Esophagus muscularis mucosa (tissue), 4 donors: ENCODE data around the gene HAPSTR1. TPM values are rescaled to one million over a fixed set of nuclear protein-coding genes. Genes with fewer than 3 reads are reported as not detected.
A peak's percentile ranks its signal among the peaks of the same experiment; 100 is the strongest.

Experiments used
- DNase-seq: peaks from one replicate; pipeline ENCODE4 v3.0.0-alpha.2; 2017; ENCODE audit errors: extremely low spot score
- H3K27ac ChIP-seq, 4 donors: fragments of 200-600 bp; sonication (generic); replicated peaks in 1 of 4; 1 replicate in 3 of 4; 2 replicates in 1 of 4; pipeline ENCODE4 v1.5.1; 2016 to 2019; ENCODE audit warnings: mild to moderate bottlenecking in 1 of 4
- H3K27me3 ChIP-seq, 4 donors: fragments of 200-600 bp; sonication (generic); one replicate each; pipeline versions ENCODE4 v1.5.1 to v1.6.0; 2016 to 2019
- H3K36me3 ChIP-seq, 4 donors: fragments of 200-600 bp; sonication (generic); one replicate each; pipeline ENCODE4 v1.5.1; 2016 to 2019
- H3K4me1 ChIP-seq, 4 donors: fragments of 200-600 bp; sonication (generic); one replicate each; pipeline ENCODE4 v1.5.1; 2016 to 2019
- H3K4me3 ChIP-seq, 4 donors: fragments of 200-600 bp; sonication (generic); 1 replicate in 2 of 4; 2 replicates in 2 of 4; pipeline ENCODE4 v1.5.1; 2016 to 2019; ENCODE audit warnings: mild to moderate bottlenecking in 4 of 4, moderate library complexity in 1 of 4
- H3K9me3 ChIP-seq, 4 donors: fragments of 200-600 bp; sonication (generic); 1 replicate in 3 of 4; 2 replicates in 1 of 4; pipeline ENCODE4 v1.5.1; 2016 to 2019
- CTCF ChIP-seq, 3 experiments: fragments of 200-600 bp in 2 of 3; fragments of 450-650 bp in 1 of 3; sonication (generic) in 2 of 3; IDR thresholded peaks; one replicate each; pipeline ENCODE4 v1.5.1; 2017 to 2019; ENCODE audit warnings: antibody characterized with exemption in 3 of 3, mild to moderate bottlenecking in 2 of 3, moderate library complexity in 1 of 3
- EP300 ChIP-seq: sonication (generic); formaldehyde crosslinking; IDR thresholded peaks from one replicate; pipeline ENCODE4 v1.6.1; 2017; ENCODE audit warnings: antibody characterized with exemption
- POLR2A ChIP-seq: fragments of 450-650 bp; IDR thresholded peaks from one replicate; pipeline ENCODE4 v1.6.1; 2017; ENCODE audit warnings: antibody characterized with exemption, moderate library complexity, mild to moderate bottlenecking, low read depth
- POLR2AphosphoS5 ChIP-seq, 2 donors: sonication (generic); formaldehyde crosslinking; IDR thresholded peaks; one replicate each; pipeline ENCODE4 v1.6.1; 2017; ENCODE audit warnings: antibody characterized with exemption in 2 of 2
- WGBS: methylation state at CpG from one replicate; pipeline ENCODE4 v1.1.5; 2018; 5-methylcytosine and 5-hydroxymethylcytosine counted together
- intact Hi-C: fragments of 100-400 bp; cut with DNase I; formaldehyde crosslinking; loops from one replicate; pipeline ENCODE4 v1.15.1; 2023
- total RNA-seq, 4 donors: library from RNA; depleted of rRNA; stranded (reverse); fragments of >200 nt; gene quantifications; one replicate each; pipeline versions ENCODE4 v1.1.0 to v1.2.1, GENCODE V29; 2016

The HAPSTR1 gene
- total RNA-seq, 4 donors from 2014 or later, result 51.7 to 65.2 (median 57.1) TPM

DNA sequence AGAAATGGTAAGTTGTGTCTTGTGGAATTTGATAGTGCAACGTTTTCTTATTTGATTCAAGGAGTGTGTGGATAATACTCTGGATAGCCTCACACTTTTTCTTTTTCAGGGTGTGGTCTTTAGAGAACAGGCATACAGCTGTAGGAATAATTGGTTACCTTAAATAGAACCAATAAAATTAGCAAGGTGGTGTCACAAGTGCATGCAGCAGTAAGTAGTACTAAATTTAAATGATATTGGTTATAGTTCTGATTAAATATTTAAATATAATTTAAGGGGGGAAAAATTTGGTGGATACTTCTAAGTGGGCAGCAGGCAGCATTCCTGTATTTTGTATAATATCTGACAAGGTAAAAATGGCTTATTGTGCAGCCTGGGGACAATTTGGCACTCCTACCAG lies 3.7 kb downstream of the HAPSTR1 start:
- H3K4me1 ChIP-seq, result peaks cover 74 to 81% (median 79%) of the 10 kb centered on the region in 4 donors
- TF ChIP-seq POLR2A, result no peak
- no peak for TF ChIP-seq POLR2AphosphoS5 (IDR thresholded peaks at IDR 0.05)
- TF ChIP-seq EP300, result no peak
- no peak for TF ChIP-seq CTCF (IDR thresholded peaks at IDR 0.05)
- no peak for DNase-seq
- intact Hi-C loops, result no loop called here
- H3K27ac ChIP-seq, result peak overlapping the region in 1 of 4 donors; percentile 100
- H3K27me3 ChIP-seq, result no peaks in the 10 kb centered on the region
- H3K36me3 ChIP-seq, result peaks cover 3 to 27% (median 14%) of the 10 kb centered on the region in 4 donors
- H3K9me3 ChIP-seq, result no peaks in the 10 kb centered on the region
- H3K4me3 ChIP-seq, result peak overlapping the region; percentile 75 to 100 (median 97)
- 4% methylated on average over 1 of the region's 1 CpG for WGBS

DNA sequence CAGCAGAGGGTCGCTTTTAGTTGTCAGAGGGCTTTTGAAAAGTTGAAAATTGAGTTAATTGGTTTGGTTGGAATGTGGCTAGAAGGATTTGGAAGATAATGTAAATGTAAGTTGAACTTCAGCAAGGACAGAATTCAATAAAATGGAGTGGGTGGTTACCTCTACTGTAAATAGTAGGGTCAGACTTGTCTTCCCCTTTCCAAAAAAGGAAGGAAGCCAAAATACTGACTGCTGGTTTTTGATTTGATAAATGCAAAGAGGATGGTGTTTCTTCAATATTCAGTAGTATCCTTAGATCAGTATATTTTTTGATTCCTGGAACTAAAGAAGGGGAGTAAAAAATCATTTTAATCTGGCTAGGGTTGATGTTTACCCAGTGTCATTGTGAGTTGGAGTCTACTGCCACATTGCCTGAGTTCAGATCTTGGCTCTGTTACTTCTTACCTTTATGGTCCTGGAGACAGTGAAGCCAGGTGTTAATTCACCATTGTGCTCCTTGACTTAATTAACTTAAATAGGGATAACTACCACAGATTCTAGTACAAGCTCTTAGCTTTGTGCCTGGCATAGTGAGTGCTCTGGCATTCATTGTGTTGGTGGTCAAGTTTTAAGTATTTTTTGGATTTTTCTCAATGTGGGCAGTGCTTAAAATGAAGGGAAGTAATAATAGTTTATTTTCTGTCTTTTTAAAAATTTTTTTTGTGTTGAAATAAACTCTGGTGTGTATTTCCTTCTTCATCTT lies 4.4 kb downstream of the HAPSTR1 start:
- Histone ChIP-seq H3K36me3 (peaks cover 3 to 27% (median 17%) of the 10 kb centered on the region in 4 donors), H3K9me3 (no peaks in the 10 kb centered on the region), H3K27me3 (no peaks in the 10 kb centered on the region), H3K4me3 (peak overlapping the region in 3 of 4 donors; percentile 15 to 100 (median 75)), H3K27ac (no peak overlapping the region), H3K4me1 (peaks cover 75 to 81% (median 80%) of the 10 kb centered on the region in 4 donors)
- WGBS, result 72% methylated on average over 1 of the region's 1 CpG
- no peak for DNase-seq
- intact Hi-C loops, result no loop called here
- TF ChIP-seq POLR2AphosphoS5 (IDR thresholded peaks at IDR 0.05) (no peak), POLR2A (no peak), EP300 (no peak), CTCF (IDR thresholded peaks at IDR 0.05) (no peak)

GRCh38 chr16:9096416-9096952 lies 5.0 kb downstream of the HAPSTR1 start:
- no peaks in the 10 kb centered on the region for H3K9me3 ChIP-seq
- WGBS, result 78% methylated on average over 2 of the region's 2 CpGs
- H3K27me3 ChIP-seq, result no peaks in the 10 kb centered on the region
- H3K4me1 ChIP-seq, result peaks cover 82 to 88% (median 85%) of the 10 kb centered on the region in 4 donors
- DNase-seq, result no peak
- peaks cover 3 to 27% (median 17%) of the 10 kb centered on the region in 4 donors for H3K36me3 ChIP-seq
- TF ChIP-seq EP300 (no peak), CTCF (IDR thresholded peaks at IDR 0.05) (no peak), POLR2A (no peak), POLR2AphosphoS5 (IDR thresholded peaks at IDR 0.05) (no peak)
- no peak overlapping the region for H3K27ac ChIP-seq
- intact Hi-C loops, result no loop called here
- H3K4me3 ChIP-seq, result no peak overlapping the region

DNA sequence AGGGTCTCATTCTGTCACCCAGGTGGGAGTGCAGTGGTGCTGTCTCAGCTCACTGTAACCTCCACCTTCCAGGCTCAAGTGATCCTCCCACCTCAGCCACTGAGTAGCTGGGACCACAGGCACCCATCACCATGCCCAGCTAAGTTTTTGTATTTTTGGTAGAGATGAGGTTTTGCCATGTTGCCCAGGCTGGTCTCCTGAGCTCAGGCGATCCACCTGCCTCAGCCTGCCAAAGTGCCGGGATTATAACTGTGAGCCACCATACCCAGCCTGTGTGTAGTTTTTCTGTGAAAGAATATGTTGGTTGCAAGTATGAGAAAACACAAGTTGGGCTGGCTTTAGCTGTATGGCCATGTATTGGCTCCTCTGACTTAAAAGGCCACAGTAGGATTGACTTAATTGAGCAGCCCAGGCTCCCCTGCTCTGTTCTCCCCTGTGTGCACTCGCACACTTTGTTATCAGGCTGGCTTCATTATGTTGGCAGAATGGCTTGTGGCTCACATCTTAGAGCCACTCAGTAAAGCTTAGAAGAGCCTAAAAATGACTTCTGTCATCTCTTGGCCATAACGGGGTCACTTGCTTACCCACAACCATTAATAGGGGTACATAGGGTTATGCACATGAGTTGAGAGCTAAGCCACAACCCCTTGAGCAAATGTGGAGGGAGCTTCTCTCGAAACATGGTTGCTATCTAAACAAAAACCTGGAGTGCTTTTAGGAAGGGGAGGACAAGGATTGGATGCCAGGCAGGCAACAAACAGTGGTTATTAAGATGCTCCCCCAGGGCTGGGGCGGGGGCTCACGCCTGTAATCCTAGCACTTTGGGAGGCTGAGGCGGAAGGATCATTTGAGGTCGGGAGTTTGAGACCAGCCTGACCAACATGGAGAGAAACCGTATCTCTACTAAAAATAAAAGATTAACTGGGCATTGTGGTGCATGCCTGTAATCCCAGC lies 6.1 kb downstream of the HAPSTR1 start:
- no peak for DNase-seq
- Histone ChIP-seq H3K27me3 (no peaks in the 10 kb centered on the region), H3K4me1 (peaks cover 92 to 98% (median 96%) of the 10 kb centered on the region in 4 donors), H3K9me3 (no peaks in the 10 kb centered on the region), H3K27ac (peak overlapping the region in 2 of 4 donors; percentile 13 to 54), H3K4me3 (peak overlapping the region in 1 of 4 donors; percentile 0), H3K36me3 (peaks cover 3 to 27% (median 17%) of the 10 kb centered on the region in 4 donors)
- intact Hi-C loops, result no loop called here
- no peak for TF ChIP-seq POLR2AphosphoS5 (IDR thresholded peaks at IDR 0.05)
- no peak for TF ChIP-seq POLR2A
- TF ChIP-seq EP300, result no peak
- no peak for TF ChIP-seq CTCF (IDR thresholded peaks at IDR 0.05)
- WGBS, result 77% methylated on average over 10 of the region's 10 CpGs
